GM23248 (cell line): ENCODE results near the gene ANKS1B. TPM values are rescaled to one million over a fixed set of nuclear protein-coding genes. Genes with fewer than 3 reads are reported as not detected.
A peak's percentile ranks its signal among the peaks of the same experiment; 100 is the strongest.
"Not testable (repeated sequence)": the region's sequence is repeated elsewhere in the genome, so short reads cannot be mapped to it uniquely, and the experiment has no call there.

Experiments
- DNase-seq: peaks from one replicate; pipeline ENCODE4 v3.0.0-alpha.2; 2015
- H2AFZ ChIP-seq: fragments of 200-600 bp; sonication (generic); 2 replicates; pipeline ENCODE4 v1.6.1; 2016; ENCODE audit warnings: antibody characterized with exemption
- H3F3A ChIP-seq: fragments of 200-600 bp; sonication (generic); 2 replicates; pipeline ENCODE4 v1.6.1; 2016; ENCODE audit warnings: mild to moderate bottlenecking, antibody characterized with exemption, mixed run types; ENCODE audit not compliant: insufficient read depth
- H3K27ac ChIP-seq: fragments of 200-600 bp; sonication (generic); 2 replicates; pipeline ENCODE4 v1.5.1; 2016; ENCODE audit warnings: mild to moderate bottlenecking
- H3K27me3 ChIP-seq: fragments of 200-600 bp; sonication (generic); replicated peaks from 2 replicates; pipeline ENCODE4 v1.6.1; 2016; ENCODE audit warnings: mild to moderate bottlenecking; ENCODE audit not compliant: insufficient read depth
- H3K36me3 ChIP-seq: fragments of 200-600 bp; sonication (generic); 2 replicates; pipeline ENCODE4 v1.6.1; 2016; ENCODE audit warnings: low read depth, mild to moderate bottlenecking
- H3K4me1 ChIP-seq: fragments of 200-600 bp; sonication (generic); 2 replicates; pipeline ENCODE4 v1.6.1; 2016; ENCODE audit warnings: mild to moderate bottlenecking; ENCODE audit not compliant: insufficient read depth
- H3K4me2 ChIP-seq: fragments of 200-600 bp; sonication (generic); one replicate; pipeline ENCODE4 v1.6.1; 2016; ENCODE audit warnings: mild to moderate bottlenecking; ENCODE audit not compliant: unreplicated experiment
- H3K4me3 ChIP-seq: fragments of 200-600 bp; sonication (generic); 2 replicates; pipeline ENCODE4 v1.5.1; 2016; ENCODE audit warnings: mild to moderate bottlenecking
- H3K79me2 ChIP-seq: fragments of 200-600 bp; sonication (generic); 2 replicates; pipeline ENCODE4 v1.6.1; 2016; ENCODE audit warnings: mild to moderate bottlenecking; ENCODE audit not compliant: insufficient read depth
- H3K9ac ChIP-seq: fragments of 200-600 bp; sonication (generic); 2 replicates; pipeline ENCODE4 v1.6.1; 2016; ENCODE audit warnings: mild to moderate bottlenecking
- H3K9me2 ChIP-seq: fragments of 200-600 bp; sonication (generic); 2 replicates; pipeline ENCODE4 v1.6.1; 2016; ENCODE audit warnings: mixed run types, mild to moderate bottlenecking, moderate library complexity; ENCODE audit not compliant: insufficient read depth
- H3K9me3 ChIP-seq: fragments of 200-600 bp; sonication (generic); one replicate; pipeline ENCODE4 v1.6.1; 2017; ENCODE audit warnings: low read depth
- H4K20me1 ChIP-seq: fragments of 200-600 bp; sonication (generic); 2 replicates; pipeline ENCODE4 v1.6.0; 2016; ENCODE audit not compliant: insufficient read depth
- EZH2 ChIP-seq: fragments of 200-600 bp; sonication (generic); IDR thresholded peaks from 2 replicates; pipeline ENCODE4 v1.6.1; 2018; ENCODE audit warnings: antibody characterized with exemption, mild to moderate bottlenecking; ENCODE audit not compliant: insufficient read depth, poor library complexity, severe bottlenecking
- EZH2phosphoT487 ChIP-seq: fragments of 200-600 bp; sonication (generic); IDR thresholded peaks from 2 replicates; pipeline ENCODE4 v1.6.1; 2018; ENCODE audit warnings: antibody characterized with exemption, moderate library complexity, mild to moderate bottlenecking, low read depth; ENCODE audit not compliant: insufficient read depth
- WGBS, 2 experiments: methylation state at CpG; one replicate each; pipeline ENCODE4 v1.1.6; 2015 to 2017; ENCODE audit warnings: low lambda C conversion rate in 2 of 2, low coverage in 1 of 2; ENCODE audit errors: missing lambda C conversion rate in 2 of 2; 5-methylcytosine and 5-hydroxymethylcytosine counted together
- in situ Hi-C: fragments of 300-500 bp; cut with MboI; formaldehyde crosslinking; loops from 2 replicates; pipeline ENCODE4 v1.15.0; 2020
- polyA plus RNA-seq: library from polyadenylated mRNA; unstranded; fragments of >200 nt; fragmentation: Nextera tagmentation; extraction: Ambion mirVana; gene quantifications from 2 replicates; pipeline ENCODE4 v1.2.1, GENCODE V29; 2016
- total RNA-seq: library from RNA; depleted of rRNA; stranded (reverse); fragments of >200 nt; shearing (Covaris generic); gene quantifications from 2 replicates; pipeline ENCODE4 v1.2.3, GENCODE V29; 2014

ANKS1B gene
- total and polyA plus RNA-seq, 2 experiments from 2014 or later = not detected

GRCh38 chr12:100024974-100025555 lies 40.3 kb upstream of the ANKS1B start:
- no peak overlapping the region for H3K4me3 ChIP-seq
- H3K27me3 ChIP-seq = no peaks in the 10 kb centered on the region
- H3F3A ChIP-seq = no peaks in the 10 kb centered on the region
- H3K4me2 ChIP-seq = no peak overlapping the region
- no peak overlapping the region for H3K9ac ChIP-seq
- no peaks in the 10 kb centered on the region for H3K4me1 ChIP-seq
- WGBS, 2 experiments = 72 to 75% methylated on average over 2 of the region's 2 CpGs
- TF ChIP-seq EZH2 = no peak
- TF ChIP-seq EZH2phosphoT487 = no peak
- no peak overlapping the region for H3K27ac ChIP-seq
- in situ Hi-C loops = no loop called here
- H2AFZ ChIP-seq = no peak overlapping the region
- H3K36me3 ChIP-seq = no peaks in the 10 kb centered on the region
- no peaks in the 10 kb centered on the region for H3K9me2 ChIP-seq
- no peaks in the 10 kb centered on the region for H3K9me3 ChIP-seq
- H4K20me1 ChIP-seq = no peaks in the 10 kb centered on the region
- H3K79me2 ChIP-seq = no peaks in the 10 kb centered on the region
- no peak for DNase-seq

- Histone ChIP-seq H3K9me3 (no peaks in the 10 kb centered on the region), H2AFZ (no peak overlapping the region), H4K20me1 (no peaks in the 10 kb centered on the region), H3K9me2 (no peaks in the 10 kb centered on the region), H3K9ac (no peak overlapping the region), H3K27me3 (no peaks in the 10 kb centered on the region), H3K4me3 (no peak overlapping the region), H3K79me2 (no peaks in the 10 kb centered on the region), H3K27ac (no peak overlapping the region), H3K4me1 (no peaks in the 10 kb centered on the region), H3K36me3 (no peaks in the 10 kb centered on the region), H3K4me2 (no peak overlapping the region), H3F3A (no peaks in the 10 kb centered on the region)
- DNase-seq = peak; percentile 17
- in situ Hi-C loops = no loop called here
- WGBS, 2 experiments = 80 to 87% methylated on average over 1 of the region's 1 CpG
- TF ChIP-seq EZH2phosphoT487 (no peak), EZH2 (no peak)
Measured at GRCh38 chr12:100020370-100020769, 35.6 kb upstream of the ANKS1B start.

- H3K4me3 ChIP-seq = no peak overlapping the region
- whole genome bisulfite sequencing, 2 experiments = 79 to 86% methylated on average over 3 of the region's 3 CpGs
Measured at GRCh38 chr12:100017056-100017455, 32.3 kb upstream of the ANKS1B start.

GRCh38 chr12:100016304-100016703 lies 31.6 kb upstream of the ANKS1B start:
- H3K36me3 ChIP-seq, DNase-seq, H3K4me2 ChIP-seq, H3K4me1 ChIP-seq, H4K20me1 ChIP-seq, H3K79me2 ChIP-seq, H2AFZ ChIP-seq, H3K9ac ChIP-seq, H3K4me3 ChIP-seq, H3K27me3 ChIP-seq, H3K9me2 ChIP-seq, H3K27ac ChIP-seq, H3K9me3 ChIP-seq, in situ Hi-C loops, H3F3A ChIP-seq: not testable (repeated sequence)
- 97% methylated on average over 4 of the region's 4 CpGs for WGBS, 2 experiments

More at GRCh38 chr12:100017056-100017455, 32.3 kb upstream of the ANKS1B start:
- Histone ChIP-seq H3K4me2 (no peak overlapping the region), H3K9me2 (no peaks in the 10 kb centered on the region), H3K27ac (no peak overlapping the region), H2AFZ (no peak overlapping the region), H3F3A (no peaks in the 10 kb centered on the region), H3K79me2 (no peaks in the 10 kb centered on the region), H3K27me3 (no peaks in the 10 kb centered on the region), H3K36me3 (no peaks in the 10 kb centered on the region), H3K9ac (no peak overlapping the region), H3K9me3 (no peaks in the 10 kb centered on the region), H3K4me1 (no peaks in the 10 kb centered on the region), H4K20me1 (no peaks in the 10 kb centered on the region)
- peak; percentile 11 for DNase-seq
- TF ChIP-seq EZH2 (no peak), EZH2phosphoT487 (no peak)
- in situ Hi-C loops = no loop called here

- not testable (repeated sequence) for DNase-seq
- WGBS, 2 experiments = 81 to 85% methylated on average over 9 of the region's 9 CpGs
Measured at GRCh38 chr12:100005846-100006245, 21.1 kb upstream of the ANKS1B start.

More at GRCh38 chr12:100005846-100006245, 21.1 kb upstream of the ANKS1B start:
- H3K9me3 ChIP-seq, H3K4me1 ChIP-seq, H3K4me2 ChIP-seq, H3F3A ChIP-seq, in situ Hi-C loops, H3K27ac ChIP-seq, H3K9ac ChIP-seq, H3K79me2 ChIP-seq, H4K20me1 ChIP-seq, H3K4me3 ChIP-seq, H3K9me2 ChIP-seq, H3K36me3 ChIP-seq, H2AFZ ChIP-seq, H3K27me3 ChIP-seq: not testable (repeated sequence)
